A549 (cell line): Measurements from ENCODE around the gene LIMCH1. TPM values are rescaled to one million over a fixed set of nuclear protein-coding genes. Genes with fewer than 3 reads are reported as not detected.

Experiments used
- ATAC-seq, 2 experiments: fragments of 200-7000 bp in 1 of 2; fragments of >200 bp in 1 of 2; cut with Nextera tagmentation in 1 of 2; cut with Tn5 transposase in 1 of 2; 3 replicates each; pipeline versions ENCODE4 v1.8.0 to v1.9.1; 2018 to 2020; ENCODE audit warnings: mild to moderate bottlenecking in 1 of 2, moderate library complexity in 1 of 2
- CTCF ChIA-PET: fragments of 300-600 bp; sonication (Branson Sonifier 250); formaldehyde crosslinking; extraction: SDS; loops from one replicate; lab custom pipeline; 2021; ENCODE audit warnings: antibody characterized with exemption, inconsistent platforms; lab: Yijun Ruan, JAX
- POLR2A ChIA-PET: fragments of 350-600 bp; formaldehyde crosslinking; extraction: SDS; loops from one replicate; lab custom pipeline; 2021; ENCODE audit warnings: antibody characterized with exemption, inconsistent platforms; lab: Yijun Ruan, JAX
- DNase-seq, 2 experiments: peaks; one replicate each; pipeline versions ENCODE4 v3.0.0 to v3.0.0-alpha.2; 2011 to 2016; ENCODE audit warnings: low read depth in 1 of 2, low spot score in 1 of 2
- FAIRE-seq: peaks from 2 replicates; lab custom pipeline; 2011; peaks lifted over from hg19 to GRCh38; lab: Jason Lieb, UNC
- H3K27ac ChIP-seq, 2 experiments: fragments of >200 bp; sonication (Bioruptor Twin); formaldehyde crosslinking; 3 replicates each; pipeline ENCODE4 v1.5.1; 2016 to 2017
- H3K4me1 ChIP-seq: fragments of >200 bp; sonication (Bioruptor Twin); formaldehyde crosslinking; 3 replicates; pipeline ENCODE4 v1.6.1; 2016
- H3K4me2 ChIP-seq: fragments of >200 bp; sonication (Bioruptor Twin); formaldehyde crosslinking; 3 replicates; pipeline ENCODE4 v1.6.1; 2016
- H3K4me3 ChIP-seq: fragments of >200 bp; sonication (Bioruptor Twin); formaldehyde crosslinking; 3 replicates; pipeline ENCODE4 v1.5.1; 2016
- H3K9me3 ChIP-seq: fragments of >200 bp; sonication (Bioruptor Twin); formaldehyde crosslinking; 3 replicates; pipeline ENCODE4 v1.6.1; 2016
- BHLHE40 ChIP-seq: IDR thresholded peaks from 2 replicates; pipeline ENCODE4 v1.6.1; 2012; ENCODE audit warnings: low read depth, low read length, inconsistent platforms
- CEBPB ChIP-seq, 2 experiments: fragments of >200 bp in 1 of 2; sonication (Bioruptor Twin) in 1 of 2; formaldehyde crosslinking in 1 of 2; IDR thresholded peaks; 2 replicates each; pipeline ENCODE4 v1.6.1; 2012 to 2016
- CHD2 ChIP-seq: fragments of 150-350 bp; IDR thresholded peaks from 2 replicates; pipeline ENCODE4 v1.6.1; 2014; ENCODE audit warnings: low read length; ENCODE audit not compliant: partially characterized antibody
- CTCF ChIP-seq: fragments of >200 bp; sonication (Bioruptor Twin); formaldehyde crosslinking; IDR thresholded peaks from 3 replicates; pipeline ENCODE4 v1.5.1; 2016
- E2F6 ChIP-seq: IDR thresholded peaks from 2 replicates; pipeline ENCODE4 v1.6.1; 2012; ENCODE audit warnings: low read depth, borderline replicate concordance
- ESRRA ChIP-seq: fragments of 150-350 bp; IDR thresholded peaks from 2 replicates; pipeline ENCODE4 v1.6.1; 2014; ENCODE audit warnings: mild to moderate bottlenecking, low read length, borderline replicate concordance
- HDAC2 ChIP-seq: fragments of 200-600 bp; sonication (generic); IDR thresholded peaks from 2 replicates; pipeline ENCODE4 v1.6.1; 2016
- HOXB13 ChIP-seq: fragments of 250-450 bp; sonication (Bioruptor Pico); IDR thresholded peaks from 2 replicates; pipeline ENCODE4 v1.5.0; 2020; ENCODE audit warnings: low read depth, mild to moderate bottlenecking, moderate library complexity
- JUN ChIP-seq, 2 experiments: fragments of >200 bp; sonication (Bioruptor Twin); formaldehyde crosslinking; IDR thresholded peaks; 2 replicates in 1 of 2; 3 replicates in 1 of 2; pipeline ENCODE4 v1.6.1; 2016 to 2017
- MAX ChIP-seq: IDR thresholded peaks from 2 replicates; pipeline ENCODE4 v1.6.1; 2012
- MYC ChIP-seq: IDR thresholded peaks from 2 replicates; pipeline ENCODE4 v1.6.1; 2012; ENCODE audit warnings: mild to moderate bottlenecking, inconsistent platforms, low read length, improper control_type of control experiment, borderline replicate concordance
- NFE2L2 ChIP-seq: fragments of 150-350 bp; conservative IDR thresholded peaks from 2 replicates; pipeline ENCODE4 v1.6.1; 2014; ENCODE audit warnings: low read length
- NPAS2 ChIP-seq: fragments of 250-450 bp; sonication (Bioruptor Pico); IDR thresholded peaks from 2 replicates; pipeline ENCODE4 v1.8.0; 2022; ENCODE audit warnings: mild to moderate bottlenecking, moderate library complexity, borderline replicate concordance
- POLR2A ChIP-seq: IDR thresholded peaks from 2 replicates; pipeline ENCODE4 v1.6.1; 2012; ENCODE audit warnings: mild to moderate bottlenecking, low read length
- POLR2AphosphoS2 ChIP-seq: conservative IDR thresholded peaks from 2 replicates; pipeline ENCODE4 v1.6.1; 2012; ENCODE audit warnings: low read length, improper control_type of control experiment, inconsistent platforms
- RAD21 ChIP-seq, 2 experiments: fragments of >200 bp in 1 of 2; sonication (Bioruptor Twin) in 1 of 2; formaldehyde crosslinking in 1 of 2; IDR thresholded peaks in 1 of 2; conservative IDR thresholded peaks in 1 of 2; 2 replicates in 1 of 2; 3 replicates in 1 of 2; pipeline ENCODE4 v1.6.1; 2012 to 2018; ENCODE audit warnings: inconsistent platforms in 1 of 2
- RCOR1 ChIP-seq: fragments of 150-350 bp; IDR thresholded peaks from 2 replicates; pipeline ENCODE4 v1.6.1; 2014; ENCODE audit warnings: antibody characterized with exemption, low read length, low read depth
- RNF2 ChIP-seq: fragments of 200-600 bp; sonication (generic); IDR thresholded peaks from 2 replicates; pipeline ENCODE4 v1.6.1; 2016; ENCODE audit warnings: low read depth, mild to moderate bottlenecking, antibody characterized with exemption, moderate library complexity, borderline replicate concordance
- SMC3 ChIP-seq: fragments of >200 bp; sonication (Bioruptor Twin); formaldehyde crosslinking; IDR thresholded peaks from 3 replicates; pipeline ENCODE4 v1.6.1; 2018; ENCODE audit warnings: inconsistent platforms
- ZNF302 ChIP-seq: fragments of 250-450 bp; sonication (Bioruptor Pico); IDR thresholded peaks from 2 replicates; pipeline ENCODE4 v1.9.0; 2021; ENCODE audit warnings: inconsistent platforms, mild to moderate bottlenecking, moderate library complexity
- WGBS: methylation state at CpG from one replicate; pipeline ENCODE4 v1.1.6; 2017; ENCODE audit errors: missing lambda C conversion rate; 5-methylcytosine and 5-hydroxymethylcytosine counted together
- polyA plus RNA-seq, 4 experiments: library from polyadenylated mRNA; depleted of rRNA in 3 of 4; stranded (reverse); fragments of >200 nt; fragmentation: RNase III in 1 of 4; extraction: RNeasy Plus Mini Kit Qiagen cat#74134 plus additional on column Dnase treatment in 1 of 4; gene quantifications; 2 replicates in 3 of 4; 3 replicates in 1 of 4; pipeline ENCODE4 v1.2.3, GENCODE V29; 2011 to 2017
- TF ChIP-seq, protein P1 (sequence below): fragments of 250-450 bp; sonication (Bioruptor Pico); IDR thresholded peaks from 2 replicates; pipeline ENCODE4 v1.5.0; 2020; ENCODE audit warnings: low read depth, mild to moderate bottlenecking, moderate library complexity
- TF ChIP-seq, protein P2 (sequence below): IDR thresholded peaks from 2 replicates; pipeline ENCODE4 v1.6.1; 2012

The LIMCH1 gene
- polyA plus RNA-seq, 2 of the 4 experiments (the other 2 are of a cell fraction) = 52.9 to 88.9 TPM

GRCh38 chr4:41643331-41643730 lies 105.4 kb downstream of the LIMCH1 start:
- H3K4me2 ChIP-seq = no peak overlapping the region
- H3K9me3 ChIP-seq = no peaks in the 10 kb centered on the region
- H3K4me3 ChIP-seq = no peak overlapping the region
- ChIA-PET POLR2A (no interaction called here), CTCF (interaction anchor here (1.3 to 2.7 kb wide), 2 partner anchors 18 to 353 kb away, joined by 5 to 12 read pairs; no protein-coding TSS in a partner anchor)
- TF ChIP-seq NPAS2 (CRISPR knock-in tag) = no peak
- TF ChIP-seq, protein P1, sequence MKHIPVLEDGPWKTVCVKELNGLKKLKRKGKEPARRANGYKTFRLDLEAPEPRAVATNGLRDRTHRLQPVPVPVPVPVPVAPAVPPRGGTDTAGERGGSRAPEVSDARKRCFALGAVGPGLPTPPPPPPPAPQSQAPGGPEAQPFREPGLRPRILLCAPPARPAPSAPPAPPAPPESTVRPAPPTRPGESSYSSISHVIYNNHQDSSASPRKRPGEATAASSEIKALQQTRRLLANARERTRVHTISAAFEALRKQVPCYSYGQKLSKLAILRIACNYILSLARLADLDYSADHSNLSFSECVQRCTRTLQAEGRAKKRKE = no peak
- TF ChIP-seq POLR2AphosphoS2 = no peak
- no peak for TF ChIP-seq CTCF
- TF ChIP-seq RCOR1 = no peak
- no peak for TF ChIP-seq CHD2
- TF ChIP-seq ZNF302 = no peak
- no peak for TF ChIP-seq MAX
- no peak for TF ChIP-seq JUN (IDR thresholded peaks at IDR 0.05)
- TF ChIP-seq MYC = no peak
- TF ChIP-seq RNF2 = no peak
- TF ChIP-seq E2F6 = no peak
- no peak for TF ChIP-seq CEBPB (IDR thresholded peaks at IDR 0.05)
- TF ChIP-seq HDAC2 = no peak
- TF ChIP-seq POLR2A = no peak
- no peak for TF ChIP-seq NFE2L2
- no peak for TF ChIP-seq ESRRA
- no peak for TF ChIP-seq BHLHE40
- TF ChIP-seq, protein P2, sequence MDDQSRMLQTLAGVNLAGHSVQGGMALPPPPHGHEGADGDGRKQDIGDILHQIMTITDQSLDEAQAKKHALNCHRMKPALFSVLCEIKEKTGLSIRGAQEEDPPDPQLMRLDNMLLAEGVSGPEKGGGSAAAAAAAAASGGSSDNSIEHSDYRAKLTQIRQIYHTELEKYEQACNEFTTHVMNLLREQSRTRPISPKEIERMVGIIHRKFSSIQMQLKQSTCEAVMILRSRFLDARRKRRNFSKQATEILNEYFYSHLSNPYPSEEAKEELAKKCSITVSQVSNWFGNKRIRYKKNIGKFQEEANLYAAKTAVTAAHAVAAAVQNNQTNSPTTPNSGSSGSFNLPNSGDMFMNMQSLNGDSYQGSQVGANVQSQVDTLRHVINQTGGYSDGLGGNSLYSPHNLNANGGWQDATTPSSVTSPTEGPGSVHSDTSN = no peak
- TF ChIP-seq HOXB13 (CRISPR knock-in tag) = no peak
- H3K4me1 ChIP-seq = peaks cover 20% of the 10 kb centered on the region
- H3K27ac ChIP-seq = no peak overlapping the region
- FAIRE-seq (no peak), ATAC-seq (no peak), DNase-seq (no peak)

- ATAC-seq (peak in 1 of 2 experiments; percentile 79; a peak in 3 of 6 replicates), DNase-seq (peak in 1 of 2 experiments; percentile 31), FAIRE-seq (no peak)
- Histone ChIP-seq H3K27ac (peak overlapping the region in 1 of 2 experiments; percentile 39; a peak in 1 of 6 replicates), H3K4me2 (no peak overlapping the region), H3K4me3 (no peak overlapping the region), H3K9me3 (no peaks in the 10 kb centered on the region), H3K4me1 (peaks cover 17% of the 10 kb centered on the region)
- ChIA-PET CTCF (interaction anchor here (0.6 to 2.7 kb wide), 5 partner anchors 10 to 365 kb away, joined by 3 to 12 read pairs (median 5); no protein-coding TSS in a partner anchor), POLR2A (no interaction called here)
- 82% methylated on average over 24 of the region's 41 CpGs for WGBS
- TF ChIP-seq CTCF = peak; percentile 30; the same call in 2 of the 3 replicates
- TF ChIP-seq RAD21 (conservative IDR thresholded peaks at IDR 0.05 in 1 of 2, IDR thresholded peaks at IDR 0.05 in 1 of 2) = peak; percentile 29 to 32; a peak in 1 of 5 replicates
- 0 out of 3 replicates have a peak, but pooled peaks have one; percentile 23 for TF ChIP-seq SMC3
- TF ChIP-seq MAX = no peak
Measured at GRCh38 chr4:41644288-41644914, 106.4 kb downstream of the LIMCH1 start.
